WI38 (cell line): Measurements from ENCODE around the gene SH2D2A.

Experiments used
- H3K4me3 ChIP-seq: 2 replicates; pipeline ENCODE4 v1.5.1; 2011; ENCODE audit warnings: low read depth, mild to moderate bottlenecking, control low read depth, low read length
- CTCF ChIP-seq: IDR thresholded peaks from 2 replicates; pipeline ENCODE4 v1.5.1; 2012; ENCODE audit warnings: low read depth, mild to moderate bottlenecking, control low read depth, low read length

Gene SH2D2A

GRCh38 chr1:156777573-156777972 lies 39.1 kb downstream of the SH2D2A start:
- no peak overlapping the region for H3K4me3 ChIP-seq
- no peak for TF ChIP-seq CTCF

- TF ChIP-seq CTCF = no peak
Observed at GRCh38 chr1:156776942-156777341, 39.7 kb downstream of the SH2D2A start.

GRCh38 chr1:156775799-156776198 lies 40.8 kb downstream of the SH2D2A start:
- no peak overlapping the region for H3K4me3 ChIP-seq
- TF ChIP-seq CTCF = no peak

More at GRCh38 chr1:156776942-156777341, 39.7 kb downstream of the SH2D2A start:
- no peak overlapping the region for H3K4me3 ChIP-seq

- no peak overlapping the region for H3K4me3 ChIP-seq
- no peak for TF ChIP-seq CTCF
Observed at GRCh38 chr1:156773607-156774006, 43.0 kb downstream of the SH2D2A start.

GRCh38 chr1:156772728-156773497 lies 43.7 kb downstream of the SH2D2A start:
- no peak for TF ChIP-seq CTCF
- H3K4me3 ChIP-seq = no peak overlapping the region

- no peak for TF ChIP-seq CTCF
- no peak overlapping the region for H3K4me3 ChIP-seq
Observed at GRCh38 chr1:156772222-156772621, 44.4 kb downstream of the SH2D2A start.

GRCh38 chr1:156768610-156769295 lies 47.9 kb downstream of the SH2D2A start:
- peak overlapping the region; percentile 97 for H3K4me3 ChIP-seq
- TF ChIP-seq CTCF = no peak
